HL-60 (cell line): Measurements from ENCODE around the gene GMCL2.
"Not testable (repeated sequence)": the region's sequence is repeated elsewhere in the genome, so short reads cannot be mapped to it uniquely, and the experiment has no call there.

Experiments used
- POLR2AphosphoS5 ChIP-seq: IDR thresholded peaks from 2 replicates; pipeline ENCODE4 v1.6.1; 2012; ENCODE audit warnings: low read depth
- TF ChIP-seq, protein P1 (sequence below): IDR thresholded peaks from one replicate; pipeline ENCODE4 v1.5.1; 2011; ENCODE audit warnings: low read length, control low read depth, inconsistent platforms; ENCODE audit not compliant: insufficient read depth

DNA sequence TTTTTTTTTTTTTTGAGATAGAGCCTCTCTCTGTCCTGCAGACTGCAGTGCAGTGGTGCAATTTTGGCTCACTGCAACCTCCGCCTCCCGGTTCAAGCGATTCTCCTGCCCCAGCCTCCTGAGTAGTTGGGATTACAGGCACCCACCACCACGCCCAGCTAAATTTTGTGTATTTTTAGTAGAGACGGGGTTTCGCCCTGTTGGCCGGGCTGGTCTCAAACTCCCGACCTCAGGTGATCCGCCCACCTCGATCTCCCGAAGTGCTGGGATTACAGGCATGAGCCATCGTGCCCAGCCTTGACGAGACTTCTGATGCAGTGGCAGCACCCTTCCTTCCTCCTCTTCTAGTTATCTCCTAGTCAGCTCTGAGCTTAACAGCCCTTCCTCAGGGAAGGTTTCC, 41.9 kb upstream of the GMCL2 start:
- TF ChIP-seq POLR2AphosphoS5: not testable (repeated sequence)
- TF ChIP-seq, protein P1, sequence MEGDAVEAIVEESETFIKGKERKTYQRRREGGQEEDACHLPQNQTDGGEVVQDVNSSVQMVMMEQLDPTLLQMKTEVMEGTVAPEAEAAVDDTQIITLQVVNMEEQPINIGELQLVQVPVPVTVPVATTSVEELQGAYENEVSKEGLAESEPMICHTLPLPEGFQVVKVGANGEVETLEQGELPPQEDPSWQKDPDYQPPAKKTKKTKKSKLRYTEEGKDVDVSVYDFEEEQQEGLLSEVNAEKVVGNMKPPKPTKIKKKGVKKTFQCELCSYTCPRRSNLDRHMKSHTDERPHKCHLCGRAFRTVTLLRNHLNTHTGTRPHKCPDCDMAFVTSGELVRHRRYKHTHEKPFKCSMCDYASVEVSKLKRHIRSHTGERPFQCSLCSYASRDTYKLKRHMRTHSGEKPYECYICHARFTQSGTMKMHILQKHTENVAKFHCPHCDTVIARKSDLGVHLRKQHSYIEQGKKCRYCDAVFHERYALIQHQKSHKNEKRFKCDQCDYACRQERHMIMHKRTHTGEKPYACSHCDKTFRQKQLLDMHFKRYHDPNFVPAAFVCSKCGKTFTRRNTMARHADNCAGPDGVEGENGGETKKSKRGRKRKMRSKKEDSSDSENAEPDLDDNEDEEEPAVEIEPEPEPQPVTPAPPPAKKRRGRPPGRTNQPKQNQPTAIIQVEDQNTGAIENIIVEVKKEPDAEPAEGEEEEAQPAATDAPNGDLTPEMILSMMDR: not testable (repeated sequence)
